Adrenal gland (tissue), 5 donors: ENCODE data around the gene JAGN1.

Experiments used
- CTCF ChIP-seq, 6 experiments: fragments of 450-650 bp in 4 of 6; fragments of 200-600 bp in 2 of 6; sonication (generic) in 1 of 6; IDR thresholded peaks; 1 replicate in 5 of 6; 2 replicates in 1 of 6; pipeline versions ENCODE4 v1.5.1 to v1.8.0; 2016 to 2021; ENCODE audit warnings: antibody characterized with exemption in 6 of 6, mild to moderate bottlenecking in 2 of 6, moderate library complexity in 1 of 6
- POLR2A ChIP-seq, 2 donors: fragments of 450-650 bp; IDR thresholded peaks; one replicate each; pipeline ENCODE4 v1.6.1; 2017; ENCODE audit warnings: antibody characterized with exemption in 2 of 2, mild to moderate bottlenecking in 2 of 2, moderate library complexity in 1 of 2
- donor health status: DM: no; HTN: no; CAD: no.

GRCh38 chr3:9934235-9934621 is 43.8 kb downstream of the JAGN1 start:
- peak in 4 of 6 experiments; percentile 16 to 37 (median 29) for TF ChIP-seq CTCF (IDR thresholded peaks at IDR 0.05)
- no peak for TF ChIP-seq POLR2A (IDR thresholded peaks at IDR 0.05)
